Measurements from ENCODE around the gene ANXA5.

The ANXA5 gene

GRCh38 chr4:121714548-121714947 is 17.8 kb upstream of the ANXA5 start:
- no peak overlapping the region for H3K4me3 ChIP-seq (ENCODE audit: low read depth, low read length)
- DNase-seq (ENCODE audit: low read depth) = no peak

- DNase-seq (ENCODE audit: low read depth) = no peak
- H3K4me3 ChIP-seq (ENCODE audit: low read depth, low read length) = no peak overlapping the region
Measured at GRCh38 chr4:121712783-121713182, 16.0 kb upstream of the ANXA5 start.

- no peak for DNase-seq (ENCODE audit: low read depth)
Measured at GRCh38 chr4:121712001-121712651, 15.3 kb upstream of the ANXA5 start.

GRCh38 chr4:121711263-121712000 is 14.7 kb upstream of the ANXA5 start:
- DNase-seq (ENCODE audit: low read depth) = peak; percentile 98
- no peak overlapping the region for H3K4me3 ChIP-seq (ENCODE audit: low read depth, low read length)

More at GRCh38 chr4:121712001-121712651, 15.3 kb upstream of the ANXA5 start:
- no peak overlapping the region for H3K4me3 ChIP-seq (ENCODE audit: low read depth, low read length)

GRCh38 chr4:121709766-121710405 is 13.1 kb upstream of the ANXA5 start:
- no peak overlapping the region for H3K4me3 ChIP-seq (ENCODE audit: low read depth, low read length)
- DNase-seq (ENCODE audit: low read depth) = no peak

GRCh38 chr4:121707344-121707743 is 10.6 kb upstream of the ANXA5 start:
- DNase-seq (ENCODE audit: low read depth) = no peak
- H3K4me3 ChIP-seq (ENCODE audit: low read depth, low read length) = no peak overlapping the region

- peak; percentile 94 for DNase-seq (ENCODE audit: low read depth)
- no peak overlapping the region for H3K4me3 ChIP-seq (ENCODE audit: low read depth, low read length)
Measured at GRCh38 chr4:121706595-121707021, 9.8 kb upstream of the ANXA5 start.

- no peak overlapping the region for H3K4me3 ChIP-seq (ENCODE audit: low read depth, low read length)
- DNase-seq (ENCODE audit: low read depth) = no peak
Measured at GRCh38 chr4:121705521-121705920, 8.7 kb upstream of the ANXA5 start.

- no peak for DNase-seq (ENCODE audit: low read depth)
Measured at GRCh38 chr4:121702136-121702535, 5.4 kb upstream of the ANXA5 start.

GRCh38 chr4:121701263-121701662 is 4.5 kb upstream of the ANXA5 start:
- no peak for DNase-seq (ENCODE audit: low read depth)
- no peak overlapping the region for H3K4me3 ChIP-seq (ENCODE audit: low read depth, low read length)

More at GRCh38 chr4:121702136-121702535, 5.4 kb upstream of the ANXA5 start:
- no peak overlapping the region for H3K4me3 ChIP-seq (ENCODE audit: low read depth, low read length)

- no peak overlapping the region for H3K4me3 ChIP-seq (ENCODE audit: low read depth, low read length)
- peak; percentile 30 for DNase-seq (ENCODE audit: low read depth)
Measured at GRCh38 chr4:121698236-121698671, 1.5 kb upstream of the ANXA5 start.

- DNase-seq (ENCODE audit: low read depth) = no peak
- peak overlapping the region; percentile 94 for H3K4me3 ChIP-seq (ENCODE audit: low read depth, low read length)
Measured at GRCh38 chr4:121697564-121697963, 784 bp upstream of the ANXA5 start.

GRCh38 chr4:121696170-121696580 is 605 bp downstream of the ANXA5 start:
- DNase-seq (ENCODE audit: low read depth) = no peak
- H3K4me3 ChIP-seq (ENCODE audit: low read depth, low read length) = peak overlapping the region; percentile 94

GRCh38 chr4:121693886-121694285 is 2.9 kb downstream of the ANXA5 start:
- H3K4me3 ChIP-seq (ENCODE audit: low read depth, low read length) = peak overlapping the region; percentile 12
- no peak for DNase-seq (ENCODE audit: low read depth)

- H3K4me3 ChIP-seq (ENCODE audit: low read depth, low read length) = peak overlapping the region; percentile 12
- no peak for DNase-seq (ENCODE audit: low read depth)
Measured at GRCh38 chr4:121693450-121693849, 3.3 kb downstream of the ANXA5 start.

- no peak overlapping the region for H3K4me3 ChIP-seq (ENCODE audit: low read depth, low read length)
- no peak for DNase-seq (ENCODE audit: low read depth)
Measured at GRCh38 chr4:121692261-121692660, 4.5 kb downstream of the ANXA5 start.

- peak overlapping the region; percentile 2 for H3K4me3 ChIP-seq (ENCODE audit: low read depth, low read length)
- no peak for DNase-seq (ENCODE audit: low read depth)
Measured at GRCh38 chr4:121690001-121690400, 6.8 kb downstream of the ANXA5 start.

GRCh38 chr4:121688701-121689100 is 8.1 kb downstream of the ANXA5 start:
- H3K4me3 ChIP-seq (ENCODE audit: low read depth, low read length) = no peak overlapping the region
- DNase-seq (ENCODE audit: low read depth) = no peak

GRCh38 chr4:121688261-121688660 is 8.5 kb downstream of the ANXA5 start:
- DNase-seq (ENCODE audit: low read depth) = no peak
- no peak overlapping the region for H3K4me3 ChIP-seq (ENCODE audit: low read depth, low read length)

GRCh38 chr4:121686255-121686654 is 10.5 kb downstream of the ANXA5 start:
- no peak overlapping the region for H3K4me3 ChIP-seq (ENCODE audit: low read depth, low read length)
- DNase-seq (ENCODE audit: low read depth) = no peak

Data from skeletal muscle cell (primary cell).